Skin of body (tissue), 2 donors: ENCODE results near the gene EPB41L4A. TPM values are rescaled to one million over a fixed set of nuclear protein-coding genes. Genes with fewer than 3 reads are reported as not detected.

Experiments used
- DNase-seq: peaks from one replicate; lab custom pipeline; 2025; lab: John Stamatoyannopoulos, UW
- total RNA-seq: library from RNA; depleted of rRNA; stranded (reverse); fragments of >200 nt; gene quantifications from one replicate; pipeline ENCODE4 v1.2.3, GENCODE V29; 2014

EPB41L4A gene
- total RNA-seq, 1 donor from 2014 or later = 9.8 TPM

- no peak for DNase-seq
Measured at GRCh38 chr5:112355058-112355685, 63.9 kb downstream of the EPB41L4A start.

GRCh38 chr5:112353678-112354077 lies 65.4 kb downstream of the EPB41L4A start:
- no peak for DNase-seq

- DNase-seq = no peak
Measured at GRCh38 chr5:112351225-112351624, 67.9 kb downstream of the EPB41L4A start.

DNA sequence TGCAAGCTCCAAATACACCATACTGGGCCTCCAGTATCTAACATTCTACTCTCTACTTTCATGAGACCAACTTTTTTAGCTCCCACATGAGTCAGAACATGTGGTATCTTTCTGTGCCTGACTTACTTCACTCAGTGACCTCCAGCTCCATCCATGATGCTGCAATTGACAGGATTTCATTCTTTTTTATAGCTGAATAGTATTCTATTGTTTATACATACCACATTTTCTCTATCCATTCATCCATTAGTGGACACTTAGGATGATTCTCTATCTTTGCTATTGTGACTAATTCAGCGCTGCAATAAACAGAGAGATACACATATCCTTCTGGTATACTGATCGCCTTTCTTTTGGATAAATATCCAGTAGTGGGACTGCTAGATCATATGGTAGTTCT lies 68.5 kb downstream of the EPB41L4A start:
- no peak for DNase-seq

DNA sequence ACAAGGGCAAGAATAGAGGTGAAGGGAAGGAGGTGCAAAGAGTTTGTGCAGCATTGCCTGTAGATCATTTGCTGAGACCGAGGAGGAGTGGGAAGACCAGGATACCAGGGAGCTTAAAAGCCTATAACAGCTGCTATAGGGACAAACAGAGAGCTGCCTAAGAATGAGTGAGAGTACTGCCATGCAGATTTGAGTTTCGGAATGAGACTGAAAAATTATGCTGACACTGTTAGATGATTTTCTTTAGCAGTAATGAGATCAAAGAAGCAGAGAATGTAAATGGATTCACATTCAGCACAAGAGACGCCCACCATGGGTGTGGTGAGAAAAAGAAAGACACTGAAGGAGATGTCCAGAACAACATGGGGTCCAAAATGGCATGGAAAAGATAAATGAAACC lies 69.7 kb downstream of the EPB41L4A start:
- no peak for DNase-seq

GRCh38 chr5:112348915-112349314 lies 70.2 kb downstream of the EPB41L4A start:
- no peak for DNase-seq

DNA sequence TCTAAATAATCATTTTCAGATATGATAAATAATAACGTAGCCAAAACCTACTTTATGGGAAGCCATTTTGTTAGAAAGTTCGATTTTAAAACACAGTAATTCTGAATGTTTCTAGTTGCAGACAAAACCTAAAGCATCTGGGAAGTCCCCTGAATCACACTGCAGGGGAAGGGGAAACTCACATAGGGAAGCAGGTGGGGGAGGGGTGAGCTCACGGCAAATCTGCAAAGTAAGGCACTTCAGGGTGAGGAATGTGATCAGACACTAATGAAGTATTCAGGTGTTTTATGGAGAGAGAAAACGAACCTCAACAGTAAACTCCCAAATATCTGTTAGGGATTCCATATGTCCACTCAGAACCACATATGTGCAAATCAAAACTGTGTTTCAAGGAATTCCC lies 70.7 kb downstream of the EPB41L4A start:
- no peak for DNase-seq

DNA sequence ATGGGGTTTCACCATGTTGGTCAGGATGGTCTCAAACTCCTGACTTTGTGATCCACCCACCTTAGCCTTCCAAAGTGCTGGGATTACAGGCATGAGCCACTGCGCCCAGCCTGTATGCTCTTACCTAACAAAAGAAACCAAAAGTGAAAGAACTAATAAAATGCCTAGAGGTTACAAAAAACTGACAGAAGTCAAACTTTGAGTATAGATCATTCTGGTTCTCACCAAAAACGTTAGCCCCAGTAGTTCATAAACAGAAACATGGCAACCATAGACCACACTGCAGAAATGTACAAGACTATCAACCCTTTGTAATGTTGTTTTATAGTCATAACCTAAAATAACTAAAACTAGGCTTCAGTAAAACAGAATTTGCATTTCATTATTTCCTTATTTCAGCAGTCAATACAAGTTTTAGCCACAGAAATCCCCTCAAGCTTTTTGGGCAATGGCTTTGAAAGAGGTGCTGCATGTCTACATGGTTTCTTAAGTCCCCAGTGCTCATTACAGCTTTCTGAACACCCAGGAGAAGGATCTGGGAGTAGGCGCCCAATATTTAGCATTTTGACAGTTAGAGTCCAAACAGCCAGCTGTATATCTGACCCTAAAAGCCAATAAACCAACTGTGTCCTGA lies 72.5 kb downstream of the EPB41L4A start:
- DNase-seq = no peak

DNA sequence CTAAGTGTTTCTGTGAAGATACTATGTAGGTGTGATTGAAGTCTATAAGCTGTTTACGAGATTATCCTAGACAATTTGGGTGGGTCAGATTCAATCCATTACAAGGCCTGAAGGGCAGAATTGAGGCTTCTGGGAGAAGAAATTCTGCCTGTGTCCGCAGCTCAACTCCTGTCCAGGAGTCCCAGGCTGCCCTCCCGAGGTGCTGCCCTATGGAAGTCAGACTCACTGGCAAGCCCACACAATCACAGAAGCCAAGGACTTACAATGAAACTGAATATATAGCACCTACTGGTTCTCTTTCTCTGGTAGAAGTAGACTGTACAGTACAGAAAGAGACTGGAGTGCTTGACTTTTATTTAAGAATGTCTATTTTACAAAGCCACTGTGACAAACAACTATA lies 74.5 kb downstream of the EPB41L4A start:
- DNase-seq = no peak

- no peak for DNase-seq
Measured at GRCh38 chr5:112342389-112342788, 76.7 kb downstream of the EPB41L4A start.

DNA sequence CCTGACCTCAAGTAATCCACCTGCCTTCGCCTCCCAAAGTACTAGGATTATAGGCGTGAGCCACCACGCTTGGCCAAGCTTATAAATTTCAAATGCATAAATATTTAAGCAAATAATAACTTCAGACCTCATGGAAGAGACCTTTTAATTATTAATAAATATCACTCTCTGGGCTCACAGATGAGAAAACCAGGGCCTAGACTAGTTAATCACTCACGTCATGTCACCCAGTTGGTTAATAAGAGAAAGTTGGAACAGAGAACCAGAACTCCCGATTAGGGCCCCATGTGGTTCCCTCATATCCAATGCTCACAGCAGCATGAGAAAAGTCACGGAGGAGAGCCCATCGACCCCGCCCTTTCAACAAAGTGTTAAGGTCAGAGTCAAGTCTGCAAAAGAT lies 79.3 kb downstream of the EPB41L4A start:
- no peak for DNase-seq

DNA sequence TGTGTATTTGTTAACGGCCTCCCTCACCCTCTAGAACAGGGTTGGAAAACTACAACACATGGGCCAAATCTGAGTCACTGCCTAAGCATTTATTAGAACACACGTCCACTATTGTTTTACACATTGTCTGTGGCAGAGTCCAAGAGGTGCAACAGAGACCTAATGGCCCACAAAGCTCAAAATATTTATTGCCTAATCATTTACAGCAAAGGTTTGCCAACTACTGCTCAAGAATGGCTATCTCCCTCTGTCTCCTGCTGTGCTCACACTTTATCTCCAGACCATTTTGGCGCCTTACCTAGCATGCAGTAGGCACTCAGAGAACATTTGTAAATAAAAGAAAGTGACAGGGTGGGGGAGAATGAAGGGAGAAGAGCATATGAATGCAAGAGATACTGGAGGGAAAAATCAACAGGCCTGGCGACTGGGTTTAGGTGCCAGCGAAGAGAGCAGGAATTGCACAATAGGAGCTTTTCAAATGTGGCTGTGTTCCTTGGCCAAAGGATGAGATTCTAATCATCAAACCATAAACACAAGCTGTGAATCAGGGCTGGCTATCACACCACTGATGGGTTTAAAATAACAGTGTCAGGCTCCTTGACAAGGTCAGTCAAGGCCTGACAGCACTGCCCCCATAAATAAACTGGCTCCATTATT lies 80.3 kb downstream of the EPB41L4A start:
- DNase-seq = no peak

GRCh38 chr5:112333331-112333781 lies 85.7 kb downstream of the EPB41L4A start:
- no peak for DNase-seq

- no peak for DNase-seq
Measured at GRCh38 chr5:112331892-112332291, 87.2 kb downstream of the EPB41L4A start.

DNA sequence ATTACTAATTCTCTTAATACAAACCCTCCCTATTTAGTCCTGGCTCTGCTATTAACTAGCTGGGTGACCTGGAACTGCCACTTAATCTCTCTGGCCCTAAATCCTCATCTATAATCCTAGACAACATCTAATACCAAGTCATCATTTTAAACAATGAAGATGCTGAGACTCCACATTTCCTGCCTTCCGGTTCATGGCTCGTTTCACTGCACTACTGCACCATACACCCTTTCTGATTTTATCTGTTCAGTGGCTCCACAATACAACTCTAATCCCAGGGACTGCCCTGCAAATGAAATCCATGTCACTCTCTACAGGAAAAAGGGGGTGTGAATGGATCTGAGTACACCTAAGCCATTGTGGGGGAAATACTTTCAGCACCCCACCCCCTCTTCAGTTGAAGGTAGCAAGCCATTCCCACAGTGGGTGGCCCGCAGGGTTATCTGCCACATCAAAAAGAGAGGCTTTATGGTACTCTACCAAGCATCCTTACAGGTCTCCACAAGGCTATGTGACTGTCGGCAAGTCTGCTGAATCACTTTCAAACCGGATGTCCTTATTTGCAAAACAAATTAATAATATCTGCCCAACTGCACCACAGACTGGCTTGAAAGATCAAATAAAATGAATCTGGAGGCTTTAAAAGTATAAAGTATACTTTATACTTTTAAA lies 89.5 kb downstream of the EPB41L4A start:
- DNase-seq = no peak

DNA sequence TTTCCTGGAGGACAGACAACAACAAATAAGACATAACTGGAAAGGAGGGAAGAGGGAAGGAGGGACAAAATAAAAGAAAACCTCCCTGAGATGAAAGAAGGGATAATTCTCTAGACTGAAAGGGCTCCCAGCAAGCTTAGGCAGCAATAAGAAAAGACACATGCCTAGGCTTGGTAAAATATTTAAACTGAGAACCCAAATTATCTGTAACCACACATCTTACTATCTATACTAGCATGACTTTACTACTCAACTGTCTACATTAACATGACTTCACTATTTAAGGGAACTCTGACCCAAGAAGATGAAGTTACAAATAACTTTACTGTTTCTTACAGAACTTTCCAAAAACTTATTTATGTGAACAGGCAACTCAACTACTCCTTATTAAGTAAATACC lies 95.9 kb downstream of the EPB41L4A start:
- DNase-seq = no peak

- DNase-seq = no peak
Measured at GRCh38 chr5:112320408-112320807, 98.7 kb downstream of the EPB41L4A start.

DNA sequence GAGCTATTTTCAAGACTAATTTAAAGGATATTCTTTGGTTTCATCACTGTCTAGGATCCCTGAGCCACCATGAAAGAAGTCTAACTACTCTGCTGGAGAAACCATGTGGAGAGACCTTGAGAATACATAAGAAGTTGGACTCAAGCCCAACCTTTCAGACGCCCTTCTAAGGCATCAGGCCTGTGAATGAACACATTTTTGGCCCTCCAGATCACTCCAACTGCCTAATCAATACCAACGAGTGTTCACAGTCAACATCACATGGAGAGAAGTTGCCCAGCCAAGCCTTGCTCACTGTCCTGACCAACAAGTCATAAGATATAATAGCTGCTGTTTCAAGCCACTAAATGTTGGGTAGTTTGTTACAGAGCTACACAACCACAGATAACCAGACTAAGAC lies 100.7 kb downstream of the EPB41L4A start:
- no peak for DNase-seq

DNA sequence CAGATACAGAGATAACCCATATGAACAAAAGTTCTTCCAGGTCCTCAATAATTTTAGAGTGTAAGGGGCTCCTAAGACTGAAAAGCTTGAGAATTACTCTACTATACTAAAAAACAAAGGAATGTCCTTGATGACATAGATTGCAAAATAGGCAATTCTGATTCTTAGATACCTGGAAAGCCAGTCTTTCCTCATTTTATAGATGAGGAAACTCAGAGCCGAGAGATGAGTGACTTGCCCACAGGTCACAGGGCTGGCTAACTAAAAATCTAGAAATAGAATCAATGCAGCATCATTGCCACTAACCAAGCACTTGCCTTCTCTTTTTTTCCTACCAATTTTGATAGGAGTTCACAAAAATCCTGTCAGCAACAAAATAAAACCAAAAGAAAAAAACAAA lies 101.2 kb downstream of the EPB41L4A start:
- DNase-seq = no peak

DNA sequence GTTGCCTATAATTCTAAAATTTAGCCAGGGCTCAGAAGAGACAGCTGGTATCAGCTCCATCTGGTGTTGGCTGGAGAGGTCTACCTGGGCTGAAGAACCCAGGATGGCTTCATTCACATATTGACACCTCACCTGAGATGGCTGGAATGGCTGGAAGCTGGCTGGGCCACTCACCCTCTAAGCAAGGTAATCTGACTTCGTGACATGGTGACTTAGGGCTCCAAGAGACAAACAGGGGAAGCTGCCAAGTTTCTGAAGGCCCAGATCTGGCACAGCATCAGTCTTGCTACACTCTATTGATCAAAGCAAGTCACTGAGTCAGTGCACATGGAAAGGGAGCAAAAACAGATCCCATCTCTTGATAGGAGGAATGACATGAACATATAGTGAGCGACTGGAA lies 102.3 kb downstream of the EPB41L4A start:
- no peak for DNase-seq

DNA sequence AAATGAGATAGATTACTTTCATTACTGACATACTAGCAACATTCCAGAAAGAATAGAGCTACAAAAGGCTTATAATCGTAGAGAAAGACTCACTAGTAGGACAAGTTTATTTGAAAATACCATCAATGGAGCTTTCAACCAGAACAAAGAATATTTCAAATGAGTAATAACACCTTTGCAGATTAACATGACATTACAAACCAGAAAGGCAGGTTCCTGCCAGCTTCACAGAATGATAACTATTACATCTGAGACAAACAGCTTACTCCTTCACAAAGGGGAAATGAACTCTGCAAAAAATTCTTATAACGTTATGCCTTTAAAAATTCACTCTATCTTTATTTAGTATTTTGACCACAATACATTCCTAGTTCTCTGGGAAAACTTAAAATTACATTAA lies 103.1 kb downstream of the EPB41L4A start:
- no peak for DNase-seq
